GM19397 (cell line): ENCODE results near the gene ARID5B.

Experiments used
- ATAC-seq: cut with Tn5 transposase; IDR thresholded peaks from one replicate; pipeline ENCODE4 v1.9.1; 2021; ENCODE audit warnings: mild to moderate bottlenecking, moderate library complexity; ENCODE audit not compliant: unreplicated experiment

Gene ARID5B

DNA sequence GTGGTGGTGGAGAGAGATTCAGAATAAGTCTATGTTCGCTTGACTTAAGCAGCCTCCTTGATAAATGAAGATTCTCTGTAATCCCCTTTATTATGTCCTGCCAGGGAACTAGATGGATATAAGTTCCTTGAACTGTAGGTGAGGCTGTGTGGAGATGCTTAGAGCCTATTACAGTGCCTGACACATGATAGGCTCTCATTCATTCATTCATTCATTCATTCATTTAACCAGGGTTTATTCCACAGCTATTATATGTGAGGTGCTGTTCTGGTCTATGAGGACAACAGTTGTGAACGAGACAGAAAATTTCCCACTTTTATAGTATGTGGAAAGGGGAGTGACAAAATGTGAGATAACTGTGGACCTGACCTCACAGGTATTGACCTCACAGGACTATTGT is 105.6 kb downstream of the ARID5B start:
- no peak for ATAC-seq

DNA sequence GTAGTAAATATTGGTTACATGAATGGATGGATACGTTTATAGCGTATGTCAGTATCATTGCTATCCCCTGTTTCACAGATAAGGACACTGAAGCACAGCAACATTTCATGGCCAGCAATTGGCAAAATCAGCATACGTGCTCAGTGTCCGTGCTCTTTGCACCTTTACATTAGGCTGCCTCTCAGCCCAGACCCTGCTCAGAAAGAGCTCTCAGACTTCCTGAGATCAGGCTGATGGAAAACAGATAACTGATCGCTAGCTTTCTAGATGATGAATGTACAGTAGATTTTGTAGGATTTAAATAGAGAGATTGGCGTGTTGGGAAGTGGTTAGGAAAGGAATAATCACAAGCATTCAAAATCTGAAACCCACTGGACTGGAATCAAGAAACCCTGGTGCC is 106.7 kb downstream of the ARID5B start:
- ATAC-seq, result no peak

DNA sequence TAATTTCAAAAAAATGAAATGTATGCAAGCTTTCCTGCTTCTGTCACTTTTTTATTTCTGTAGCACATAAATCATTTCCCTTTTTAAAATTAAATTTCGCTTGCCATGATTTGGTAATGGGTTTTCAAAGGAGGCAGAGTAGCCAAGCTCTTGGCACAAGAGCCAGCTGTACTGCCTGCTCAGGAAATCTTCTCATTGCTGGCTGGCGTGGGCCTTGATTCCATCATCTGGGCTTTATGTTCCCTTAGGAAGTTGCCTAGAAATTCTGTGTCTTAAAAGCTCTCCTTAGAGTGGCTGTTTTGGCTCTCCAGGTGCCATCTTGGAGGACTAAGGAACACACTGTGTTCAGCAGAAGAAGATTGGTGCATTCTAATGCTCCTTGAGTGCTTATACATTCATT is 107.4 kb downstream of the ARID5B start:
- ATAC-seq, result no peak

DNA sequence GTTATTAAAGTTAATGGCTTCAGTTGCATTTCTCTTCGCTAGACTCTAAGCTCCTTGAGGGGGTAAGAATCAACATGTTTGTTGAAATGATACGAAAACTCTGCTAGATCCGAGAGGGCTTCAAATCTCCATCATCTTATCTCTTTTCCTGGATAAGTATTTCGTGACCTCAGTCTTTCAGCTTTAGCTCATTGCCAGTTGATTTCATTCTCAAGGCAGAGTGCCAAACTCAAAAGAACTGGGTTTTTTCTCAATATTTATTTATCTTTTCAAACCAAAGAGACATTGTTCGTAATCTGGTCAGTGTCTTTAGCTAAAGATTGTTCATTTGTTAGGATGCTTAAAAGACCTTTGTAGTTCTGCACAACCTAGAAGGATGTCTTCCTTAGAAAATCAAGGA is 108.9 kb downstream of the ARID5B start:
- no peak for ATAC-seq

DNA sequence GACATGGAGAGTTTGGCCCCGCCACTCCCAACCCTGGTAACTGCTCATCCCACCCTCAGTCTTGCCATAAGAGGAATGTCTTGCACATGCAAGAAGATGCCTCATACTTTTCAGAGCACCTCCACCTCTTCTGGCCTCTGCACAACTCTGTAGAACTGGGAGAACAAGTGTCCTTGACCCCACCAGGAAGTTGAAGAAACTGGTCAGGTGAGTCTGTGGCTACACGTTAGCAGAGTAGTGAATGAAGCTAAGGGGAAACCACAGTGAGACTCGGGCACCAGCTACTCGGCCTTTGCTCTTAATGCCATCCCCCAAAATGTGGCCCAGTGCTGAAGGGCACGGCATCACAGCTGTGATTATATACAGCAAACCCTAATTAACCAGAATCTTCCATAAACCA is 110.1 kb downstream of the ARID5B start:
- no peak for ATAC-seq

GRCh38 chr10:62012318-62012717 is 110.8 kb downstream of the ARID5B start:
- no peak for ATAC-seq

DNA sequence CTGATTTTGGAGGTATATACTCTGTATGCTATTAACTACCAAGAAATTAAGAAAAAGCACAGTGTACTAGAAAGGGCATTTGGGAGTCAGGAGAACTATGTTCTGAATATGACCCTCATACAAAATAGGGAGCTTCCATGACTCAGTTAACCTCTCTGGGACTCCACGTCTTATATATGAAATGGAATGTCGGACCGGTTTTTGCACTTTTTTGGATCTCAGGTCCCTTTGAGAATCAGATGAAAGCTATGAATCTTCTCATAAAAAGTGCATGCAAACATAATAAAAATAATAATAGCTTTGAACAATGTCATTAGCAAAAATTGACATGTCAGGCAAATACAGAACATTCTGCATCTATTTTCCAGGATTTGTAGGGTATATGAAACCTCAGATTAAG is 113.0 kb downstream of the ARID5B start:
- no peak for ATAC-seq

GRCh38 chr10:62015994-62016393 is 114.5 kb downstream of the ARID5B start:
- no peak for ATAC-seq

DNA sequence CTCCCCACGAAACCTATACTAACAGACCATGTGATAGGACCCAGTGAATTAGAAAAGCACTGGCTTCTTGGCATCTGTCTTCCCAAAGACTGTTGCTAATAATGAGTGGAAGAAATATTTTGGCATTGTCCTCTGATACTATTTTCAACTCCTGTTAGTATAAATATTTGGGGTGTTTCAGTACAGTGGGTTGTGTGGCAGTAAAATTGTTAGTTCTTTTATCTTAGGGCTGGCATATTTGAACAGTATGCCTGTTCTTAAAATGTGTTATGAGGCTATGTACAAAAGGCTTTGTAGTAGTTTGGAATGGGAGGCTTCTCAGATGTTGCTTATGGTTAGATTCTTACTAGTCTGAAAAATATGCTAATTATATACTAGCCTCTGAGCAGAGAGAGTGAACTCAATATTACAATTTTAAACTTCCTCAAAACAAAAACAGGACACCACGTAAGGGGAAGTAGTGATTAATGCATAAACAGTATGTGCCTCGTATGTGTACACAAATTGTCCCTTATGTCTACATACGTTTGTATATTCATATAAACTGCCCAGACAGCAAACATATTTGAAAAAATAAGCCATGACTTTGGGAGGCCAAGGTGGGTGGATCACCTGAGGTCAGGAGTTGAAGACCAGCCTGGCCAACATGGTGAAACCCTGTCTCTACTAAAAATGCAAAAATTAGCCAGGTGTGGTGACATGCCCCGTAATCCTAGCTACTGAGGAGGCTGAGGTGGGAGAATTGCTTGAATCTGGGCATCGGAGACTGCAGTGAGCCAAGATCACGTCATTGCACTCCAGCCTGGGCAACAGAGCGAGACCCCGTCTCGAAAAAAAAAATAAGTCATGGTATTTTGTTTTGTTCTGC is 115.4 kb downstream of the ARID5B start:
- peak; percentile 56 for ATAC-seq

DNA sequence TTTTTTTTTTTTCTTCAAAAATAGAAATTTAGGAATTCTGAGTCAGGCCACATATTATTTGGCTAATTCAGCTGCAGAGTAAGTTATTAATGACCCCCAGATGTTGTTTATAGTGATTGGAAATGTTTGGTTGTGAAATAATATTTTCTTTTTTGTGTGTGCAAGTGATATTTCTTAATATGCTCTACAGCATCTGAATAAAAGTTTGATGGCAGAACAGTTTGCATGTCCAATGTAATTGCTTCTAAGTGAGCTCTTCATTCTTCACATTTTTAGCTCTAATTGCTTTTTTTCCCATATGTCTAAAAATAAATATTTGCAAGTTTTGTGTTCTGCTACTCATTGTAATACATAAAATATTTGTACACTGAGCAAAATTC is 116.0 kb downstream of the ARID5B start:
- no peak for ATAC-seq

- no peak for ATAC-seq
These were observed 116.8 kb downstream of the ARID5B start for GRCh38 chr10:62018131-62018911.

- ATAC-seq, result no peak
These were observed 117.7 kb downstream of the ARID5B start for GRCh38 chr10:62019013-62019684.

DNA sequence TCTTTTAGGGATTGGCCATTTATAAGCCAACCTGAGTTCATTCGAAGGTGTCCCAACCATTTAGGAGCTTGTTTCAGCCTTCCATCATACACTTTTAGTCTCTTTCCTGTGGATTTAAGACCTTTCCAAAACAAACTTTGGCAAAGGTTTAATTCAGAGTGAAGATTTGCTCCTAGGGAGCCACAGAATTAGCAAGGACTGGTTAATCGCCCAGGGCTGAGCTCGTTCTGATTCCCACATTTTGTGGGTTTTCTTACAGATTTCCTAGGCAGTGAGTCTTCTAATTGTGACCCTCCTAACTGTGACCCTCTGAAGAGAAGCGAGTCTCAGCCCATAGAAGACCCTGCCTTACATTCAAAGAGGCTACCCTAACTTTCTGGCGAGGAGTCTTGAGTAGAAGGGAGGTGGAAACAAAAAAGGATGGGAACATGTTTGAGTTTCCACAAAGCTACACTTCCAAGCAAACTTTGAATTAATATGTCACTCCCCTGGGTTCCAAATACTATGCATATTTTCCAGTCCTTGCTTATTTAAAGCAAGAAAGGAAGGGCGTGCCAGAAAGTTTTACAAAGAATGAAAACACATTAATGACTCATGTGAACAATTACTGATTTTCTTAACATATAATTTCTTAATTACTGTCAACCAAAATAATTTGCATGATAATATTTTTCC is 118.3 kb downstream of the ARID5B start:
- ATAC-seq, result no peak

GRCh38 chr10:62021128-62021665 is 119.7 kb downstream of the ARID5B start:
- ATAC-seq, result no peak

DNA sequence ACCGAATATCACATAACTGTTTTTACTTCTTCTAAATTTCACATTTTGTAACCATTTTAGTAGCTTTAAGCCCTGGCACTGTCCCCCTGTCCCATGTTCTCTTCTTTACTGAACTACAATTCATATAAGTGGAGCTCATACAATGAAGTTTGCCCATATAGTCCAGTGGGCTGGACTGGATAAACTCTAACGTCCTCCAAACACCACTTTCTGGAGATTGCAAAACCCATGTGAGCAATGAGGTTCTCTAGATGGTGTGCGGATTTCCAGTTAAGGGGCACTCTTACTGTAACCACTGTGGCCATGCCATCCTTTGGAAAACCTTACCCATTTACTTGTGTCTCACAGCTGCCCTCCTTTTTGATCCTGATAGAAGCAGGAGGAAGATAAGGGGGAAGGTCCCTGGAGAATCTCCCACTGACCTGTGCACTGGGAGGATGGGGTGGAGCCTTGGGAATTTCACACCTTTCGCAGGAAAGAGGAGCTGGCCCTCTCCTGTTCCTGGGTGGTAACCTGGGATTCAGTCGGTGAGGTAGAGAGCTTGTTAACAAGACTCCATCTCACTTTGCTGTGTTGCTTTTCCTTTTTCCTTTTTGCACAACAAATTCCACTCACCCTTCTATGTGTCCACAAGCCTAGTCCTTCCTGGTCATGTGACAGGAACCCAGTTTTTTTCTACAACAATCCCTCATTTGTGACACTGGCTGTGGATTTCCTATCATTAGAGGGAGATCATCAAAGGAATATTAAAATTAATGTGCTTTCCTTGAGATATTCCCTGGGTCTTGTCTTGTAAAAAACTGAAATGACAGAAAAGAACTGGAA is 120.7 kb downstream of the ARID5B start:
- ATAC-seq, result no peak

DNA sequence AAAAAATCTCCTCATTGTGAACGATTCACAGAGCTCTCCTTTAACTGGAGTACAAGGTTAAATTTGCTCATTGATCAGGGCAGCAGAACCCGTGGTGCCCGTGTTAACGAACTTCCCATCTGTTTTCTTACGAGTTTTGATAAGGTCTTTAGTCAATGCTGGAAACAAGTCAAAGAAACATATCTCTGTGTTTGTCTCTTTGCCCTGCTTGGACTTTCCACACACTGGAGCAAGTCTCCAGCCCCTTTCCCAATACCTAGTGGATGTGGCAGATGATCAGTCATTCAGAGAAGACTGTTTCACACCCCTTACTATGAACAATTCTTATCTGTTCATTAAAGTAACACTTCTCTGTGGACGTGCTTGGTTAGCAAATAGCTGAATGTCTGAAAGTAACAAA is 121.3 kb downstream of the ARID5B start:
- ATAC-seq, result no peak

DNA sequence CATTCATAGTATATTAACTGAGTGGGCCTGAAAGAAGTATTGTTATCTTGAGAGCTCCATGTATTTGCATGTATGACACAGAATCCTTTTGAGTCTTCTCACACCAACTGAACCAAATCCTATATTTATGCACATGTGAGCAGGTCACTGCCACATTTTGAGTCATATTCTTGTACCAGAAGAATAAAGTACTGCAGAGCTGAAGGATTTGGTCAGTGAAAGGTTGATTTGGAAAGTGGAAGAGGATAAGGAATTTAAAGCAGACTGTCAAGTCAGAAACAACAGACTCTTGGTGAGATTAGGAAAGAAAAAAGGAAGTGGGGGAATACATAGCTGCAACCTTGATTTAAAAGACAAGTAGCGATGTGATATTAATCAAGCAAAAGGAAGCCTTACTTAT is 121.8 kb downstream of the ARID5B start:
- no peak for ATAC-seq

- ATAC-seq, result no peak
These were observed 122.7 kb downstream of the ARID5B start for GRCh38 chr10:62024026-62024701.

DNA sequence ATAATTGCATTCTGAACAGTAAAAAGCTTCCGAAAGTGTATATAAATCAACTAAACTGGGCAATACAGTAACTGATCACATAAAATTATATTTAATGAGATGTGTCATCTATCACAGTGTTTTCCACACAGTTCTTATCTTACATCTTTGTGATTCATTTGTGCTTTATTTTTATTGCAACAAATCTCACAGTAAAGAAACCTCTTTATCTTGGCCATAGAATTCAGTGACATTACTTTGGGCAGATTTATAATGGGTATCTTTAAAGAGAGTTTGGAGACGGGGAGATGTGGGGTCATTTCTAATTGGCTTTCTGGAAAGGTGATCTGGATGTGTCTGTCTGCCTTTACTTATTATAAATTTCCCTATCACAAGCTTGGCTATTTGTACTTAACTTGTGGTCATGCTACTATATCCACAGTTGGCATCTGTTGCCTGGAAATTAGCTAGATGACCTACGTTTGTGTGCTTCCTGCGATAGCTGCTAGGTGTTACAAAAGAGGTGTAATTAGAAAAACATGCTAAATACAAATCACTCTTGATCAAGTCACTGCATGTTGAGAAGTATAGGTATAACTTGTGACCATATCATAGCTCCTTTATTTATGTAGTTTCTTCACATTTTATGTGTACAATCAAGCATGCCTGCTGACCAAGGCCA is 123.8 kb downstream of the ARID5B start:
- no peak for ATAC-seq
